Stimulated activated CD4-positive, alpha-beta T cell treated with anti-CD3 and anti-CD28 coated beads, Interleukin-1b, Interleukin-23, amount 100 ng/mL, for 1 hour (primary cell): Measurements from ENCODE around the gene TRABD2A.

Experiments used
- DNase-seq, 2 donors: peaks; one replicate each; pipeline ENCODE4 v3.0.0-alpha.2; 2020; ENCODE audit warnings: low read depth in 2 of 2

The TRABD2A gene

DNA sequence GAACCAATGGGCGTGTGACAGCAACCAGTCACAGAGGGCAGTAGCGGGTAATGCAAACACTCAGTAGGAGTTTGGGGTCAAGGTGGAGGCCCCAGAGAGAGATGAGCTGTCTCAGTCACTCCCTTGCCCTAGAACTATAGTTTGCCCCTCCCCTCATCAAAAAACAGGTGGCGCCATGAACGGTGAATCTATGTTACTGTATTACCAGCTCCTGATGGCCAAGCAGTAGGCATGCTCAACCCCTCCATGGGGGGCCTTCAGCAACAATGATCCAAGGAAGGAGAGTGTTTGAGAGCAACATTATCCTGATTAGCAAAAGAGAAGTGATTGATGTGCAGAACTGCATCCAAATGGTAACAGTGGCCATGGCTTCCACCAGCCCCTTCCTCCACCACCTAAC, 30.4 kb downstream of the TRABD2A start:
- DNase-seq: no peak

DNA sequence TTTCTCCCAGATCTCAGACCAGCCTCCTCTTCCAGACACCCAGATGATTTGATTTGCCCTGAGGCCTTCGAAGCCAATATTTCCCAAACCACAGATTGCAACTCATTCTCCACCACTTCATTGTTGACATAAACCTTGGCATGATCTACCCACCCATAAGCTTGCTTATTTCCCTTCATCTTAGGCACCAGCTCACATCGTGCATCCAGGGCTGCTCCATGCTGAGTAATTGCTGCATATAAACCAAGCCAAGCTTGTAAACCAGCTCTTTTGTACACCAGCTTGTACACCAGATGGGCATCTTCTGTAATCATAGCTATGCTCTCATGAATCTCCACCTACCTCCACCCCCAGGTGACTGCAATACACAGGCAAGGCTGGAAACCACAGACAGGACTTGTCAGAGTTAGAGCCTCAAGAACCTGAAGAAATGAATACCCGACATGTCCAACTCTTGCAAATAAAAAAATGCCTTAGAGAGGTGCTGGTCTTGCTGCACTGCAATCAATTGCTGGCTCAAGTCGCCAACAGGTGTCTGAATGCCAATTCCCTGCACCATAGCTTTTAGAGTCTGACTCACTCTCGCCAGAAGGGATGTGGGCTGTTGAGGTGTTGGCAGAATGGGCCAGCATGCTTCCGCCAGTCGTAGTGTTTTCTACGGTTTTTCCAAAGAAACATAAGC, 31.5 kb downstream of the TRABD2A start:
- peak in 1 of 2 donors; percentile 16 for DNase-seq

DNA sequence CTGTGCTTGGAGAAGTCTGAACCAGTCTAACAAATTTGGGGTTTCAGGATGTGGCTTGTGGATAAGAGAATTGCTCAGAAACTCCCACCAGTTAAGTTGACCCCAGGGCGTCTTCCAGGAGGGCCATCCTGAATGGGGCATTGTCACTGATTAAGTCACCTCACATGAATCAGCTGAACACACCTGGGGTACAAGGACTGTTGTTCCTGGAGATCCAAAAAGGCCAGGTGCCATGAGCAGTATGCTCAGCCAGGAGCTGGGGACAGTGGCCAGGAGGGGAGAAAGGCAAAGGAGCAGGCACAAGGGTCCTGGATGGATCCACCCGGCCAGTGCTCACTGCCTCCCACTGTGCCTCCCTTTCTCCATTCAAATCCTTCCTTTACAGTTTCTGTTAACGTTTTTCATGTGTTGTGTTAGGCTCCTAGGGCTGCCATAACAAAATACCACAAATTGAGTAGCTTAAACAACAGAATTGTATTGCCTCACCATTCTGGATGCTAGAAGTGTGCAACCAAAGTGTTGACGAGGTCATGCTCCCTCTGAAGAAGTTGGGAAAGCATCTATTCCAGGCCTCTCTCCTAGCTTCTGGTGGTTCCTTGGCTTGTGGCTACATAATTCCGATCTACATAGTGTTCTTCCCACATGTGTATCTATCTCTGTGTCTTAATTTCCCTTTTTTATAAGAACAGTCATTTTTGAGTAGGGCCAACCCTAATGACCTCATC, 33.4 kb downstream of the TRABD2A start:
- no peak for DNase-seq

DNA sequence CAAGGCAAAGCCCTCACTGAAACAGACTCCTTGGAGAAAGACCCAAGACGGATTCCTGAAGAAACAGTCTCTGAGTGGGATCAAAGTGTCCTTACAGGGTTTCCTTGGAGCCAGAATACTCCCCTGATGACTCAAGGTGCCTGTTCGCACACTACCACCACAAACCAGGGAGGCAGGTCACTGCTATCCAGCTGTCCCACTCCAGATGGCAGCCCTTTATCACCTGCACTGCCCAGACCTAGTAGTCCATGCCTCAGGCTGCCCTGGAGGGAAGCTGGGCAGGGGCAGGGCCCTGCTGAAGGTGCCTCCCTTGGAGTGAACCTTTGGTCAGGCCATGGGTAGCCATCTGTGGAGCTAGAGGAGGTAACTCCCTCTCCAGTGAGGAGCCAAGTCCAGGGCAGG, 34.1 kb downstream of the TRABD2A start:
- no peak for DNase-seq

DNA sequence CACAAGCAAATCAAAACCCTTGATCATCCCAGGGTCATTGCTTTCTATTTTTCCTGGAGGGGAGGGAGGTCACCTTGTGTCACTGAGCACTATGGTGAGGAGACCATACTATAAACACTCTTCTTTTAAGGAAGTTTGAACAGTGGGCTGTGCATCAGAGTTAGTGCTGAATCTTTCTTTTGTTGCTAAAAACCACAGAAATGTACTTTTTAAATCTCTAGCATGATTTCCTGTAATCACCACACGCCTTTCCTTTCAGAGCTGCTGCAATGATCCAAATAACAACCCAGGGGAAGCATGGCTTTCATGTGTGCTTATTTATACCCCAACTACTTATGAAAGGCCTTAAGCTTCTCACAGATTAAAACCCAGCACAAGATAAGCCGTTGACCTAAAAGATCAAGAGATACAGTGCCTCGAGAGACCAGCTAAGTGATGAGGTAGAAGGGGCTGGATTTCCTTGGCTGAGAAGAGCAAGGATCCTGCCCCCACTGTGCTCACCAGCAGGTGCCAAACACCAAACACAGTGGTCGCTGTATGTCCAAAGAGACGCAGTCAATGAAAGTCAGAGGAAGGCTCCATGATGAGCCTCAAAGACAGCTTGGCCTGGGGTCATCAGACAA, 34.7 kb downstream of the TRABD2A start:
- no peak for DNase-seq

DNA sequence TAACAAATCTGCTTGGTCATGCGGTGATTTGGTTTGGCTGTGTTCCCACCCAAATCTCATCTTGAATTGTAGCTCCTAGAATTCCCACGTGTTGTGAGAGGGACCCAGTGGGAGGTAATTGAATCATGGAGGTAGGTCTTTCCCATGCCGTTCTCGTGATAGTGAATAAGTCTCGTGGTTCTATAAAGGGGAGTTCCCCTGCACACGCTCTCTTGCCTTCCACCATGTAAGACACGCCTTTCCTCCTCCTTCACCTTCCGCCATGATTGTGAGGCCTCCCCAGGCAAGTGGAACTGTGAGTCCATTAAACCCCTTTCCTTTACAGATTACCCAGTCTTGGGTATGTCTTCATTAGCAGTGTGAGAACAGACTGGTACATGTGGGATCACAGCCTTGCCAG, 36.7 kb downstream of the TRABD2A start:
- DNase-seq: no peak

DNA sequence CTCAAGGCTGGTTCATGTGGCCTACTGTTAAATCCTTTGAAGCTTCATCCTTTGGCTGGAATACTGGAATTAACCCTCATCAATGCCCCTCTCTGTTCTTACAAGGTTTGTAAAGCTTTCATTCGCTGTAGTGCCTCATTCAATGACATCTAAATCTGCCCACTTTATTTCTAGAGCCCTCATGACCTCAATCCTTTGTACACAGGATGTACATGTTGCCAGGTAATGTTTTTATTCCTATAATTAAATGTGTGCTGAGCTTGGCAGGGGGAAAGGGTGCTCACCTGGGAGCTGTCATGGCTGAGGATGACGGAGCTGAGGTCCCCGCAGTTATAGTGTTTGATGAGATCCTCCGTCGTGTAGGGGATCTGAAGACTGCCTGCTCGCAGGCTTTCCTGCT, 39.3 kb downstream of the TRABD2A start:
- DNase-seq: no peak

DNA sequence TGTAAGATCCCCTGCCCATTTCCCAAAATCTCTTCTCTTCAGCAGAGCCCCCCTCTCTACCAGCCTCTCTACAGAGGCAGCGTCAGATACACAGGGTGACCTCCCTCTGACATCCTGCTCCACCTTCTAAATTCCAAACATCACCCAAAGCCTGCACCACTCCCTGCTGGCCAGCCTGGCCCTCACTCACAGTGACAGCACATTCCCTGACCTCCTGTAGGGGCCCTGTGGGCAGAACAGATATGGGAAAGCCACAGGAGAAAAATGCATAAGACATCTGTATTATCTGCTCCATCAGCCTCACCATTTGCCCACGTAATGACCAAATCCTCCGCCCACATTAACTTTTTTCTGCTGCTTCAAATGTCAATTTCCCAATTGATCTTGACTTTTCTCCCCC, 40.6 kb downstream of the TRABD2A start:
- no peak for DNase-seq

DNA sequence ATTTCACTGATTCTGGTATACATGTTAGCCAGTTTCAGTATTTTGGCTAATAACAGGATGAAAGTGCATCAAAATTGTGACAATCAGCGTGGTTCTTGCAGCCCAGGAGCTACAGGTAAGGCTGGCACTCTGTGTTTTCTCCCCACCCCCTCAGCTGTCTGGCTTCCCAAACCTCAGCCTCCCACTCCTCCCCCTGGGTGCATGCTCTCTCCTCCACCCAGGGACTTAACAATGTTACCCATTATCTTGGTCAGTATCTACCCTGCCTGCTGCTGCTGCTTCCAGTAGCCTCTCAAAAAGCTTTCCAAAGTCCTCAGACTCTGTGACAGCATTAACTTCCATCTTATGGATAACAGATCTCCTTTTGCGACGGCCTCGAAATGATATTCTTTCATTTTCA, 41.0 kb downstream of the TRABD2A start:
- no peak for DNase-seq

DNA sequence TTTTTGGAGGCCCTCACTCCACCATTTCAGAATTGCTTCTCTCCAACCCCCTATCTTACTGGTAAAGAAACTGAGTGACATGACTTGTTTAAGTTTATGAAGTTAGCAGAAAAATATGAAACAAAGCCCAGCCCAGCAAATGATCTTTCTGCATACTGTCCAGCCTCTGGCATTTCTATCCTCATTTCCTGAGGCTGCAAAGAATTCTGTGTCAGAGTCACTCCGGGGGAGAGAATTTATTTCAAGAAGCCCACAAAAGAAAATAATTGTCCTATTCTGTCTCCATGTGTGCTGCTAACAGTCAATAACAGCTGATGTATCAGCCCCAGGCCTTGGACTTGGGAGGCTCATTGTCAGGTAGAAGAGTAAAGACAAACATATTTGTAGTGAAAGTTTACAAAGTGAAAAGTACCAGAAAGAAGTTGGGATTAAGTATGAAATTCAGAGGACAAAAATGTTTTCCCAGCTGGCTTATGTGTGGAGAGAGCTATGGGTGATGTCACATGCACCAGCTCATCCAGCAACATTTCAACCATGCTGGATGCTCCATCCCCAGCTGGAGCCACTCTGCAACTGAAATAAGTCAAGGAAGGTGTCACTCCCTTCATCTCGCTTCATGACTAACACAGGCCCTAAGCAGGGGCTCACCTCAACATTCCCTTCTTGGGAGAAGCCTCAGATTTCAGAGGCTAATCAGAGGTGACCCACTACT, 42.3 kb downstream of the TRABD2A start:
- DNase-seq: no peak

DNA sequence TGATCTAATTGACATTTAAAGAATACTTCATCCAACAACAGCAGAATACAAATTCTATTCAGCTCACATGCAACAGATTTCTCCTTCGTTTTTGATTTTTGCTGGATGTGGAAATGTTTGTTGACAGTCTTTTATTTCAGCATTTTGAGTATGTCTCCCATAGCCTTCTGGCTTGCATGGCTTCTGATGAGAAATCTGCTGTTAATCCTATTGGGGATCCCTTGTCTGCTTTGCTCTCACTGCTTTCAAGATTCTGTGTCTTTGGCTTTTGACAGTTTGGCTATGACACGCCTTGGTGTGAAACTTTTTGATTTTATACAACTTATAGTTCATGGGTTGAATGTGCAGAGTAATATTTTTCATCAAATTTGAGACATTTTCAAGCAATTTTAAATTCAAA, 44.7 kb downstream of the TRABD2A start:
- DNase-seq: no peak

DNA sequence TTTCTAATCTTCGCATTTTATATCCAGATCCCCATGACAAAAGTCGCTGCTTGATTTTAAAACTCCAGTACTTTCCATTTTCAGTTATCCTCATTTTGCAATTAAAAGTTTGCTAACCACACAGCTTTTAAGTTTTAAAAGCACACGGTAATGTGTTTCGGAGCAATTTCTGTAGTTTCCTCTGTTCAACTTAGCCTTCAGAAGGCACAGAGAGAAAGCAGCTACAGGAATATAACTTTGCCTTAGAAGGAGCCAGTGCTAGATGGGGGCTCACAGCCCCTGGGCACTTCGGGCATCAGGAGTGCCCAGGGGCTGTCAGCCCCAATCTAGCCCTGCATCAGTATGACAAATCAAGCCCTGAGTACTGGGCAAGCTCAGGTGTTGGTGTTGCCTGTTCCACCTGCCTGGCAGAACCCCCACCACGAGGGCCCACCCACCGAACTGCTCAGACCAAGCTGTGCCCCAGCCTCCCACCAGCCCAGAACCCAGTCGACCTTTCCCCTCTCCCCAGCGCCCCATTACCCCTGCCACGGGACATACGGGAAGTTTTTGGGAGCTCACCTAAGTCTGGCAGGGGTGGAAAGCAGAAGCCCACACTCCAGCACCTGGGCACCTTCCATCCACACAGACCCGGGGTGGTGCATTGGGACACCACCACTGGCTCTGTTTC, 47.3 kb downstream of the TRABD2A start:
- DNase-seq: no peak

DNA sequence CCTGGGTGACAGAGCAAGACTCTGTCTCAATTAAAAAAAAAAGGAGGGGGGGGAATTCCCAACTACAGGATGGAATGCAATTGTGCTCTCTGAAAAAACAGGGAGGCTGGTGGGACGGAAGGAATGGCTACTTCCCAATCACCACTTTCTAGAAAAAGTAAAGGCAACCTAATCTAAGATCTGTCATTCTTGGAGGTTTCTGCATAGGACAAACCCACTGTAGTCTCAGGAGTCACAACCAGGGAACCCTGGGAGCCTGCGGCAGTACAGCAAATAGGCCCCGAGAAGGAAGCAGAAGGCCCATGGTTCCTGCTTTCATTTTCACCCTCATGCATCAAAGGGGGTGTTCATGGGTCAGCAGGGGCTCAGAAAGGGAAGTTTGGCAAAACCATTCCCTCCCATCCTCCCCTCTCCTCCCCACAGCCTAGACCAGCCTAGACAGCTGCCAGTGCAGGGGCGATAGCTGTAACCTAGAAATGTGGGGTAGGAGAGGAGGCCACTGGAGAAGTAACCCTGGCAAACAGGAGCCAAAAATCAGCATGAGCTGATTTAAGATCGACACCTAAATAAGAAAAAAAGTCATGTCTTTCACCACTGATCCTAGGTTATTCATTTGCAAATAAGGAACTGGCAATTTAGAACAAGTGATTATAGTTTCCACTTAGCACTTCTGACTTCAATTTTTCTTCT, 48.0 kb downstream of the TRABD2A start:
- no peak for DNase-seq

DNA sequence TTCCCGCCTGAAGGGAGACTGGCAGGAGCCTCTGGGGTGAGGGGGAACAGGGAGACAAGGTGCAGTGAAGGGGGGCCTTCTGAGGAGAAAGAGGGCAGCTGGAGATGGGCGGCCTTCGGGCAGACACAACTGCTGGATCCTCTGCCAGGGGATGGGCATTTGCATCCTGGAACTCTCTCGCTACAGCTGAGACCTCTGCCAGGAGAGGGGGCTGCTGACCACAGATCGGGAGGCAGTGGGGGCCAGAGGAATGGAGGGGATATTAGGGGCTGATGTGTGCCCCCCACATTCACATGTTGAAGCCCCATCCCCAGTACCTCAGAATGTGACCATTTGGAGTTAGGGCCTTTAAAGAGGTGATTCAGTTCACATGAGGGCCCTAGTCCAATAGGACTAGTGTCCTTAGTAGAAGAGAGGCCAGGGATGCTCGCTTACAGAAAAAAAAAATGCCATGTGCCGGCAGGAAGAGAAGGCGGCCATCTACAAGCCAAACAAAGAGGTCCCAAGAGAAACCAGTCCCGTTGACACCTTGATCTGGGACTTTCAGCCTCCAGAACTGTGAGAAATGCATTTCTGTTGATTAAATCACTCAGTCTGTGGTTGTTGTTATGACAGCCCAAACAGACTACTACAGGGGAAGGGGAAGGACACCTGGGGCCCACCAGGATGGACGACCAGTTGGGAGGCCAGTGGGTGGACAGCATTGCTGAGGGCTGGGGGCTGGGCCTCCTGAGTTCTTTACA, 50.0 kb downstream of the TRABD2A start:
- no peak for DNase-seq

DNA sequence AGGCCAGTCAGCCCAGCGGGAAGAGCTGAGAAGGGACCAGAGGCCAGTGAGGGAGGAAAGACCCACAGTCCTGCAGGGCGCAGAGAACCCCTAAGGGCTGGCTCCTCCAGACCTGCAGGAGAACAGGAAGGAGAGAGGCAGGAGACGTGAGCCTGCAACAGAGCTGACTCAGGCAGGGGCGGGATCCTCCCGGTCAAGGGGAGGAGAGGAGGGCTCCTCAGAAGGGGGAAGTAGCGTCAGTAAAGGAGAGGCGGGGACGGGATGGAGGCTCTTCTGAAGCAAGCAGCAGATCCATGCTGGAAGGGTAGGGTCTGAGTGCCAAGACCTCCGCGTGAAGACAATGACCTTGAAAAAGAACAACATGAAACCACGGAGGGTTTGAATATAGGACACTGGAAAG, 50.8 kb downstream of the TRABD2A start:
- DNase-seq: no peak

DNA sequence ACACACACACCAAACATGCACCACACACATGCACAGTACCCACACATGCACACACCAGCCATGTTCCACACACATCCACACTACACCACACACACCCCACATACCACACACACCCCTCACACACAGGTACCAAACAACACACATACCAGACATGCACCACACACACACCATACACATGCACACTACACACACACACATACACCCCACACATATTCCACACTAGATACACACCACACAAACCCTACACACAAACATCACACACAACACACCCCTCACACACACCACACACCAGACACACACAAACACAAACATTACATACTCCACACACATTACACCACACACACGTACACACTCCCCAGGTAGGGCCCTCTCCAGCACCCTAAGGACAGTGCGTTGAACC, 51.2 kb downstream of the TRABD2A start:
- no peak for DNase-seq

DNA sequence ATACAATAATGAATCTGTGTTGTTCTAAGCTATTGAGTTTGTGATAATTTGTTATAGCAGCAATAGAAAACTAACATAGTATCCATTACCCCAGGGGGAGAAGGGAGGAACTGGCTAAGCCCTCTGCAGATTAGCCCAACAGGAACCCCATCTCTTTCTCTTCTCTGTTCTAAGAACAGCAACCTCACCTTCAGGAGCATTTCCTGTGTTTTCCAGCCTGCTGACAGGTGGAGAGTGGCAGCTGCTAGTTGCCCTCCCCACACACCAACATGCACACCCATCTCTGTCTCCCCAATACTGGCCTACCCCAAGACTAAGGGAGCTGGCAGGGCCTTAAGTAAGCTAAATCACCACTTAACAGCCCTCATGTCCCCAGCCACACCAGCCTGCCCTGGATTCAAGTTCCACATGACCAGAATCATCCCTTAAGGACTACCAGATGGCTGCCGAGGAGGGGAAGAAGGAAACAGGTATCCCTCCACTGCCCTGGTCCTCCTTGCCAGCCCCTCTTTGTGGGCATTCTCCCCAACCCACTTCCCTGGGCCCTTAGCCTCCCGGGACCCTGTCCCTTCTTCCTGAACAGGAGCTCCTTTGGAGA, 52.8 kb downstream of the TRABD2A start:
- DNase-seq: no peak

DNA sequence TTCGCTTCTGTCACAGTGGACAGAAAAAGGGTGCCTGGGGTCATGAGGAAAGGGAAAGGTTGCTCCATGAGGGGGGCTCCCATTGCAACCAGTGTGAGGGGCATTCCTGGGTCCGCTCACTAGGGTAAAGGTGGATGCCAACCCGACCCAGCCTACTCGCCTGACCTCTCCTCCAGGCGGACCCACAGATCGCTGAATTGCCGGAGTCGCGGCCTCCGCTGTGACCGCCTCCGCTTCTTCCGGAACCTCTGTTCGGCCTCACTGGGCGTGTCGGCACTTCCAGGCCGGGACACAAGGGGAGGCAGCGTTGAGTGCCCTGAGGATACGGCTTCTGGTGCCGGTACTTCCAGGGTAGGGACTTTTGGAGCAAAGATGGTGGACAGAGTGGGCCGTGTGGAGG, 57.1 kb downstream of the TRABD2A start:
- no peak for DNase-seq

DNA sequence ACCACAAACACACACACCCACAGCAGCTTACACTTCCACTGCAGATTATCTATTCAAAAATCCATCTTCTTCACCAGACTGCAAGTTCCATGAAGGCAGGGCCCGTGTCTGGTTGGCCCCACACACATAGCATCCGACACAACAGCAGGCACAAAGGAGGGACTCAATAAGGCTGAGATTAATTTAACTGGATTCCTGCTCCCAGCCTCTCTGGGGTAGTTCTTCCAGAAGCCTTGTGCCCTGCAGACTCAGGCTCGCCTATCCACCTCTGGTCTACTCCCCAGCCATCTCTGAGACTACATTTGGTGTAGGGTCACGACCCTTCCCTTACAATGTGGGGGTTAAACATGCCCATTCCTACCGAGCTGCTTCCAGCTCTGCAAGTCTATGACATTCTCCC, 57.7 kb downstream of the TRABD2A start:
- no peak for DNase-seq

DNA sequence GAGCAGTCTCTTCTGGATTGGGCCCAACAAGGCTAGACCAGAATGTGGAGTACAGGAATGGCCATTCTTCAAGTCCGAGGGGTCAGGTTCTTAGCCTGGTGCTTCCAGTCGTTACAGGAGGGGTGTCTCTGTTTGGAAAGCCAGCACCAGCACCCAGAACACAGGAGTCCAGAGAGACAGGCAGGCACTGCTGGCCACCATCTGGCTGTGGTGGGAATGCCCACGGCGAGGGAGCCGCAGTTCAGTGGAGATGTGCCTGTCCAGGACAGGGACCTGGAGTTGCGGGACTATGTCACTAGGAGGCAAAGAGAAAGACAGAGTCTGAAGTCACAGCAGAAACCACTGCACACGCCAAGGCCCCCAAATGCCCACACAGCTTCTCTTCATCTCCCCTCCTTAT, 59.1 kb downstream of the TRABD2A start:
- no peak for DNase-seq
